KBM-7 (cell line): ENCODE measurements around the gene SRM.
"Not testable (repeated sequence)": the region's sequence is repeated elsewhere in the genome, so short reads cannot be mapped to it uniquely, and the experiment has no call there.

Source experiments
- DNase-seq: peaks from one replicate; pipeline ENCODE4 v3.0.0-alpha.2; 2015
- in situ Hi-C: fragments of 300-500 bp; cut with MboI; formaldehyde crosslinking; loops from 2 replicates; pipeline ENCODE4 v1.14.3; 2020; ENCODE audit warnings: low sequenced_read_pairs, low pct_unique_long_range_greater_than_20kb, mixed read lengths

SRM gene

GRCh38 chr1:11067716-11068599, 8.1 kb upstream of the SRM start:
- DNase-seq: no peak
- in situ Hi-C loops: no loop called here

- in situ Hi-C loops: no loop called here
- no peak for DNase-seq
Measured at GRCh38 chr1:11065796-11066195, 6.0 kb upstream of the SRM start.

GRCh38 chr1:11064942-11065341, 5.1 kb upstream of the SRM start:
- in situ Hi-C loops: no loop called here
- DNase-seq: no peak

GRCh38 chr1:11063937-11064537, 4.2 kb upstream of the SRM start:
- DNase-seq, in situ Hi-C loops: not testable (repeated sequence)

- DNase-seq: peak; percentile 82
- in situ Hi-C loops: no loop called here
Measured at GRCh38 chr1:11062965-11063401, 3.2 kb upstream of the SRM start.

- in situ Hi-C loops: no loop called here
- peak; percentile 21 for DNase-seq
Measured at GRCh38 chr1:11061652-11062365, 2.0 kb upstream of the SRM start.

GRCh38 chr1:11059155-11059967, 457 bp downstream of the SRM start:
- in situ Hi-C loops: no loop called here
- DNase-seq: peak; percentile 42

GRCh38 chr1:11058595-11059154, 1.1 kb downstream of the SRM start:
- no peak for DNase-seq
- in situ Hi-C loops: no loop called here

- in situ Hi-C loops: no loop called here
- no peak for DNase-seq
Measured at GRCh38 chr1:11058026-11058425, 1.8 kb downstream of the SRM start.

GRCh38 chr1:11057477-11057876, 2.3 kb downstream of the SRM start:
- in situ Hi-C loops: no loop called here
- DNase-seq: no peak

GRCh38 chr1:11056504-11056903, 3.3 kb downstream of the SRM start:
- in situ Hi-C loops: no loop called here
- DNase-seq: no peak

- DNase-seq: no peak
- in situ Hi-C loops: no loop called here
Measured at GRCh38 chr1:11055676-11056075, 4.1 kb downstream of the SRM start.

GRCh38 chr1:11054666-11055065, 5.2 kb downstream of the SRM start:
- DNase-seq: no peak
- in situ Hi-C loops: no loop called here

- DNase-seq: no peak
- in situ Hi-C loops: no loop called here
Measured at GRCh38 chr1:11054181-11054580, 5.6 kb downstream of the SRM start.

- in situ Hi-C loops: no loop called here
- no peak for DNase-seq
Measured at GRCh38 chr1:11053758-11054137, 6.1 kb downstream of the SRM start.

- no peak for DNase-seq
- in situ Hi-C loops: no loop called here
Measured at GRCh38 chr1:11052839-11053757, 6.7 kb downstream of the SRM start.

GRCh38 chr1:11051781-11052511, 7.9 kb downstream of the SRM start:
- peak; percentile 87 for DNase-seq
- in situ Hi-C loops: no loop called here
